B cell (primary cell): ENCODE results near the gene GFOD1. TPM values are rescaled to one million over a fixed set of nuclear protein-coding genes. Genes with fewer than 3 reads are reported as not detected.

Experiments
- ATAC-seq: fragments of 200-7000 bp; cut with Tn5 transposase; one replicate; pipeline ENCODE4 v1.10.0; 2021; ENCODE audit warnings: low read depth, mild to moderate bottlenecking, moderate number of reproducible peaks, moderate library complexity
- CTCF ChIA-PET: fragments of 350-600 bp; sonication (Branson Sonifier 250); formaldehyde crosslinking; loops from one replicate; lab custom pipeline; 2021; ENCODE audit warnings: antibody characterized with exemption, inconsistent platforms; lab: Charles Lee
- POLR2A ChIA-PET: fragments of 350-600 bp; sonication (Branson Sonifier 250); formaldehyde crosslinking; loops from one replicate; lab custom pipeline; 2021; ENCODE audit warnings: antibody characterized with exemption; lab: Charles Lee
- DNase-seq: peaks from one replicate; pipeline ENCODE4 v3.0.0; 2013
- H2AFZ ChIP-seq: 2 replicates; pipeline ENCODE4 v1.6.1; 2012; ENCODE audit warnings: mild to moderate bottlenecking, low read depth, low read length; ENCODE audit not compliant: insufficient read depth, poor library complexity, severe bottlenecking
- H3K27ac ChIP-seq, 2 donors: 1 replicate in 1 of 2; 2 replicates in 1 of 2; pipeline ENCODE4 v1.5.1; 2012 to 2013; ENCODE audit warnings: low read length in 2 of 2, mild to moderate bottlenecking in 2 of 2, moderate library complexity in 1 of 2
- H3K27me3 ChIP-seq, 4 experiments: fragments of 200-600 bp in 1 of 4; sonication (generic) in 1 of 4; replicated peaks in 1 of 4; 1 replicate in 2 of 4; 2 replicates in 2 of 4; pipeline versions ENCODE4 v1.6.1 to v1.7.0; 2013 to 2016; ENCODE audit warnings: low read length in 3 of 4, mild to moderate bottlenecking in 2 of 4, mixed read lengths in 1 of 4, moderate library complexity in 1 of 4; ENCODE audit not compliant: insufficient read depth in 4 of 4, control insufficient read depth in 3 of 4; ENCODE audit errors: control extremely low read depth in 1 of 4
- H3K36me3 ChIP-seq, 2 experiments: replicated peaks in 1 of 2; 1 replicate in 1 of 2; 2 replicates in 1 of 2; pipeline versions ENCODE4 v1.6.1 to v1.7.1; 2013; ENCODE audit warnings: low read length in 1 of 2; ENCODE audit not compliant: insufficient read depth in 2 of 2, control insufficient read depth in 1 of 2; ENCODE audit errors: control extremely low read depth in 1 of 2, extremely low read depth in 1 of 2
- H3K4me1 ChIP-seq, 2 donors: fragments of 200-600 bp in 1 of 2; sonication (generic) in 1 of 2; 1 replicate in 1 of 2; 2 replicates in 1 of 2; pipeline versions ENCODE4 v1.5.1 to v1.6.1; 2013 to 2017; ENCODE audit warnings: low read length in 2 of 2; ENCODE audit not compliant: control insufficient read depth in 2 of 2, insufficient read depth in 2 of 2
- H3K4me2 ChIP-seq: replicated peaks from 2 replicates; pipeline ENCODE3; 2012; ENCODE audit warnings: mild to moderate bottlenecking, low read depth, low read length; ENCODE audit not compliant: poor library complexity, severe bottlenecking
- H3K4me3 ChIP-seq, 5 experiments: fragments of 200-600 bp in 1 of 5; sonication (generic) in 1 of 5; 1 replicate in 3 of 5; 2 replicates in 2 of 5; pipeline versions ENCODE4 v1.5.1 to v1.7.0; 2011 to 2016; ENCODE audit warnings: low read length in 4 of 5, mild to moderate bottlenecking in 4 of 5, low read depth in 2 of 5, control low read depth in 1 of 5, moderate library complexity in 1 of 5; ENCODE audit not compliant: insufficient read depth in 1 of 5; ENCODE audit errors: control extremely low read depth in 1 of 5, extremely low read depth in 1 of 5
- H3K79me2 ChIP-seq: fragments of 200-600 bp; sonication (generic); one replicate; pipeline ENCODE4 v1.6.0; 2016; ENCODE audit warnings: low read length; ENCODE audit not compliant: control insufficient read depth, insufficient read depth
- H3K9ac ChIP-seq: fragments of 200-600 bp; sonication (generic); 2 replicates; pipeline ENCODE4 v1.6.1; 2017; ENCODE audit warnings: mild to moderate bottlenecking, low read length, moderate library complexity
- H3K9me3 ChIP-seq, 3 donors: one replicate each; pipeline versions ENCODE4 v1.6.1 to v1.7.1; 2013; ENCODE audit warnings: low read length in 2 of 3; ENCODE audit not compliant: control insufficient read depth in 2 of 3, insufficient read depth in 1 of 3; ENCODE audit errors: control extremely low read depth in 1 of 3
- H4K20me1 ChIP-seq: 2 replicates; pipeline ENCODE4 v1.6.0; 2012; ENCODE audit warnings: mild to moderate bottlenecking, low read length; ENCODE audit not compliant: insufficient read depth, control insufficient read depth, poor library complexity, severe bottlenecking
- H3K27ac Mint-ChIP-seq: one replicate; pipeline ENCODE4 v1.8.0; 2021; ENCODE audit warnings: mixed read lengths
- H3K27me3 Mint-ChIP-seq: one replicate; pipeline ENCODE4 v1.8.0; 2021; ENCODE audit warnings: mixed read lengths
- H3K4me1 Mint-ChIP-seq: one replicate; pipeline ENCODE4 v1.8.0; 2021; ENCODE audit warnings: mixed read lengths
- H3K4me3 Mint-ChIP-seq: one replicate; pipeline ENCODE4 v1.8.0; 2021; ENCODE audit warnings: mixed read lengths
- H3K9me3 Mint-ChIP-seq: one replicate; pipeline ENCODE4 v1.8.0; 2022; ENCODE audit warnings: mixed read lengths; ENCODE audit not compliant: insufficient read depth
- EZH2 ChIP-seq: IDR thresholded peaks from 2 replicates; pipeline ENCODE4 v1.6.1; 2012; ENCODE audit warnings: borderline replicate concordance, low read depth, mild to moderate bottlenecking, moderate library complexity, low read length; ENCODE audit not compliant: insufficient read depth, poor library complexity, severe bottlenecking
- WGBS: methylation state at CpG from one replicate; pipeline ENCODE4 v1.1.5; 2013; ENCODE audit warnings: missing lambda C conversion rate; ENCODE audit not compliant: insufficient coverage; 5-methylcytosine and 5-hydroxymethylcytosine counted together
- intact Hi-C: fragments of 100-400 bp; cut with micrococcal nuclease; formaldehyde crosslinking; loops from one replicate; pipeline ENCODE4 v1.10.0; 2022
- polyA plus RNA-seq: library from polyadenylated mRNA; depleted of rRNA; stranded (reverse); fragments of >200 nt; gene quantifications from 2 replicates; pipeline ENCODE4 v1.2.3, GENCODE V29; 2012
- total RNA-seq, 2 donors: library from RNA; stranded (reverse); fragments of 120-200 nt in 1 of 2; gene quantifications; 1 replicate in 1 of 2; 2 replicates in 1 of 2; pipeline versions ENCODE4 v1.2.3 to v1.2.4, GENCODE V29; 2013 to 2022
- TF ChIP-seq, protein P1 (sequence below): fragments of 200-600 bp; IDR thresholded peaks from one replicate; pipeline ENCODE4 v1.8.0; 2022; ENCODE audit warnings: antibody characterized with exemption, mild to moderate bottlenecking

The GFOD1 gene
- total and polyA plus RNA-seq, 2 donors (not counting 1 experiment from before 2014, with no cell fraction given) = 8.3 to 42.4 TPM

DNA sequence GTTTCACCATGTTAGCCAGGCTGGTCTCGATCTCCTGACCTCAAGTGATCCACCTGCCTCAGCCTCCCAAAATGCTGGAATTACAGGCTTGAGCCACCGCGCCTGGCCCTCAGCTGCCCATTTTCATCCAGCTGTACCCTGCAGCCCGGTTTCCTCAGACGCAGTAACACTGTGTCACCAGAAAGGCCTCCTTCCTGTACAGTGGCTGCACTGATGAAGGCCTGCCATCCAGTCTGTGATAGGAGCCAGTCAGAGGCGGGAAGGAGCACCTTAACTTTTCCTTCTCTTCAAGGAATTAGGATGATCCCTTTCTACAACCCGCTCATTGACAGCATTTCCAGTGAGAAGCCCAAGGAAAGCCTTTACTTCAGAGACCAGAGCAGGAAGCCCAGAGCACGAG lies 75.9 kb downstream of the GFOD1 start:
- Histone ChIP-seq H3K27me3 (no peaks in the 10 kb centered on the region), H3K4me2 (no peak overlapping the region), H3K4me3 (no peak overlapping the region), H3K9ac (no peak overlapping the region), H4K20me1 (peaks cover 1% of the 10 kb centered on the region), H3K4me1 (no peaks in the 10 kb centered on the region), H2AFZ (no peak overlapping the region), H3K9me3 (no peaks in the 10 kb centered on the region), H3K36me3 (no peaks in the 10 kb centered on the region), H3K79me2 (peaks cover 41% of the 10 kb centered on the region), H3K27ac (no peak overlapping the region)
- DNase-seq (no peak), ATAC-seq (no peak)
- Mint-ChIP-seq H3K9me3 (no peaks in the 10 kb centered on the region), H3K27me3 (no peaks in the 10 kb centered on the region), H3K4me3 (no peak overlapping the region), H3K4me1 (peaks cover 1% of the 10 kb centered on the region), H3K27ac (no peak overlapping the region)
- TF ChIP-seq EZH2 = no peak
- TF ChIP-seq, protein P1, sequence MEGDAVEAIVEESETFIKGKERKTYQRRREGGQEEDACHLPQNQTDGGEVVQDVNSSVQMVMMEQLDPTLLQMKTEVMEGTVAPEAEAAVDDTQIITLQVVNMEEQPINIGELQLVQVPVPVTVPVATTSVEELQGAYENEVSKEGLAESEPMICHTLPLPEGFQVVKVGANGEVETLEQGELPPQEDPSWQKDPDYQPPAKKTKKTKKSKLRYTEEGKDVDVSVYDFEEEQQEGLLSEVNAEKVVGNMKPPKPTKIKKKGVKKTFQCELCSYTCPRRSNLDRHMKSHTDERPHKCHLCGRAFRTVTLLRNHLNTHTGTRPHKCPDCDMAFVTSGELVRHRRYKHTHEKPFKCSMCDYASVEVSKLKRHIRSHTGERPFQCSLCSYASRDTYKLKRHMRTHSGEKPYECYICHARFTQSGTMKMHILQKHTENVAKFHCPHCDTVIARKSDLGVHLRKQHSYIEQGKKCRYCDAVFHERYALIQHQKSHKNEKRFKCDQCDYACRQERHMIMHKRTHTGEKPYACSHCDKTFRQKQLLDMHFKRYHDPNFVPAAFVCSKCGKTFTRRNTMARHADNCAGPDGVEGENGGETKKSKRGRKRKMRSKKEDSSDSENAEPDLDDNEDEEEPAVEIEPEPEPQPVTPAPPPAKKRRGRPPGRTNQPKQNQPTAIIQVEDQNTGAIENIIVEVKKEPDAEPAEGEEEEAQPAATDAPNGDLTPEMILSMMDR = no peak
- intact Hi-C loops = no loop called here
- POLR2A ChIA-PET = no interaction called here
- CTCF ChIA-PET = interaction anchor here (0.8 to 1.0 kb wide), 2 partner anchors 28 to 164 kb away, joined by 3 read pairs; partner anchors contain the start of gene SIRT5
- 95% methylated on average over 8 of the region's 8 CpGs for WGBS

DNA sequence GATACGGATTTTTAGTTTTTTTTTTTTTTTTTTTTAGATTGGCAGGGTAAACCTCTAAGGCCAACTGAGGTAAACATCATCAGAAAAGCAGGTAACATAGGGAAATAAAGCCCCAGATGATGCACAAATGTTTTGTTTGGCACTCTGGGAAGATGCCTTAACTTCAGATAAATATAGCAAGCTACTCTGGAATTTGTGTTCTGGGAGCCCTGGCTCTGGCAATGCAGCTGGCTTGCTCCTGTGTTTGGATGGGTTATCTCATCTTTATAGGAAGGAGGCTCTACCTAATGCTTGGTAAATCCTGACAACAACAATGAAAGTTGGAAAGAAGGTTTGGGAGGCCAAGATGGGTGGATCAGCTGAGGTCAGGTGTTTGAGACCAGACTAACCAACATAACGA lies 77.4 kb downstream of the GFOD1 start:
- no peak overlapping the region for H3K27ac Mint-ChIP-seq
- H3K9me3 Mint-ChIP-seq = no peaks in the 10 kb centered on the region
- Histone ChIP-seq H3K36me3 (no peaks in the 10 kb centered on the region), H3K27me3 (no peaks in the 10 kb centered on the region), H3K4me2 (no peak overlapping the region), H3K4me3 (no peak overlapping the region), H4K20me1 (peaks cover 4% of the 10 kb centered on the region), H3K9ac (no peak overlapping the region), H3K9me3 (no peaks in the 10 kb centered on the region), H3K4me1 (no peaks in the 10 kb centered on the region), H3K27ac (no peak overlapping the region), H2AFZ (no peak overlapping the region), H3K79me2 (peaks cover 34% of the 10 kb centered on the region)
- intact Hi-C loops = no loop called here
- no peak for TF ChIP-seq EZH2
- TF ChIP-seq, protein P1 = no peak
- DNase-seq (no peak), ATAC-seq (no peak)
- POLR2A ChIA-PET = no interaction called here
- peaks cover 1% of the 10 kb centered on the region for H3K4me1 Mint-ChIP-seq
- WGBS = 100% methylated on average over 1 of the region's 2 CpGs
- no peak overlapping the region for H3K4me3 Mint-ChIP-seq
- no peaks in the 10 kb centered on the region for H3K27me3 Mint-ChIP-seq
- CTCF ChIA-PET = no interaction called here
